ENCODE results near the gene PLEKHA5.
"Not testable (repeated sequence)": the region's sequence is repeated elsewhere in the genome, so short reads cannot be mapped to it uniquely, and the experiment has no call there.

PLEKHA5 gene, protein sequence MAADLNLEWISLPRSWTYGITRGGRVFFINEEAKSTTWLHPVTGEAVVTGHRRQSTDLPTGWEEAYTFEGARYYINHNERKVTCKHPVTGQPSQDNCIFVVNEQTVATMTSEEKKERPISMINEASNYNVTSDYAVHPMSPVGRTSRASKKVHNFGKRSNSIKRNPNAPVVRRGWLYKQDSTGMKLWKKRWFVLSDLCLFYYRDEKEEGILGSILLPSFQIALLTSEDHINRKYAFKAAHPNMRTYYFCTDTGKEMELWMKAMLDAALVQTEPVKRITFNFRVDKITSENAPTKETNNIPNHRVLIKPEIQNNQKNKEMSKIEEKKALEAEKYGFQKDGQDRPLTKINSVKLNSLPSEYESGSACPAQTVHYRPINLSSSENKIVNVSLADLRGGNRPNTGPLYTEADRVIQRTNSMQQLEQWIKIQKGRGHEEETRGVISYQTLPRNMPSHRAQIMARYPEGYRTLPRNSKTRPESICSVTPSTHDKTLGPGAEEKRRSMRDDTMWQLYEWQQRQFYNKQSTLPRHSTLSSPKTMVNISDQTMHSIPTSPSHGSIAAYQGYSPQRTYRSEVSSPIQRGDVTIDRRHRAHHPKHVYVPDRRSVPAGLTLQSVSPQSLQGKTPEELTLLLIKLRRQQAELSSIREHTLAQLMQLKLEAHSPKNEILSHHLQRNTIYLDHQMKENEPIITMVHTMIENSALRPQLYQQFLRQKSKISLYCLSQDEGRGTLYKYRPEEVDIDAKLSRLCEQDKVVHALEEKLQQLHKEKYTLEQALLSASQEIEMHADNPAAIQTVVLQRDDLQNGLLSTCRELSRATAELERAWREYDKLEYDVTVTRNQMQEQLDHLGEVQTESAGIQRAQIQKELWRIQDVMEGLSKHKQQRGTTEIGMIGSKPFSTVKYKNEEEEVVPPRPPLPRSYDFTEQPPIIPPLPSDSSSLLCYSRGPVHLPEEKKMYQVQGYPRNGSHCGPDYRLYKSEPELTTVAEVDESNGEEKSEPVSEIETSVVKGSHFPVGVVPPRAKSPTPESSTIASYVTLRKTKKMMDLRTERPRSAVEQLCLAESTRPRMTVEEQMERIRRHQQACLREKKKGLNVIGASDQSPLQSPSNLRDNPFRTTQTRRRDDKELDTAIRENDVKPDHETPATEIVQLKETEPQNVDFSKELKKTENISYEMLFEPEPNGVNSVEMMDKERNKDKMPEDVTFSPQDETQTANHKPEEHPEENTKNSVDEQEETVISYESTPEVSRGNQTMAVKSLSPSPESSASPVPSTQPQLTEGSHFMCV

DNA sequence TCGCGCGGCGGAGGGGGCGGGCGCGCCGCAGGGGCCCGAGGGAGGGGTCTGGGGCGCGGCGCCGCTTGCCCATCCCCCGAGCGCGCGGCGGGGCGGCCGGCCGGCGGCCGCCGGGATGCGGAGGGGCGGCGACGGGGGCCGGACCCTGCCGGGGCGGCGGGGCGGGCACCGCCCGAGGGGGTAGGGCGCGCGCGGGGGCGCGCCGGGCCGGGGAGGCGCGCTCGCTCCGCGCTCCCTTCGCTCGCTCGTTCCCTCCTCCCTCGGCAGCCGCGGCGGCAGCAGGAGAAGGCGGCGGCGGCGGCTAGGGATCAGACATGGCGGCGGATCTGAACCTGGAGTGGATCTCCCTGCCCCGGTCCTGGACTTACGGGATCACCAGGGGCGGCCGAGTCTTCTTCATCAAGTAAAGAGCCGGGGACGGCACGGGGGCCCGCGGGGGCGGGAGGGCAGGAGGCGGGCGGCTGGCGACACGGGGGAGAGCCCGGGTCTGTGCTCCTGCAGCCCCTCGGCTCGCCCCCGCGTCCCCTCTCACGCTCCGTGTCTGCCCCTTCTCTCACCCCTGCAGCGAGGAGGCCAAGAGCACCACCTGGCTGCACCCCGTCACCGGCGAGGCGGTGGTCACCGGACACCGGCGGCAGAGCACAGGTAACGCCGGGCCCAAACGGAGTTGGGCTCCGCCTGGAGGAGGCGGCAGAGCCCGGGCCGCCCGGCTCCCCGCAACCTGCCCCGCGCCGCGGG is at the start of gene PLEKHA5:
Gene PLEKHA5, plus strand, starts transcription at position 248 of the 738 bp plus-strand sequence. Its CDS starts 67 bp downstream, at position 315.
- peak; percentile 72 for DNase-seq

DNA sequence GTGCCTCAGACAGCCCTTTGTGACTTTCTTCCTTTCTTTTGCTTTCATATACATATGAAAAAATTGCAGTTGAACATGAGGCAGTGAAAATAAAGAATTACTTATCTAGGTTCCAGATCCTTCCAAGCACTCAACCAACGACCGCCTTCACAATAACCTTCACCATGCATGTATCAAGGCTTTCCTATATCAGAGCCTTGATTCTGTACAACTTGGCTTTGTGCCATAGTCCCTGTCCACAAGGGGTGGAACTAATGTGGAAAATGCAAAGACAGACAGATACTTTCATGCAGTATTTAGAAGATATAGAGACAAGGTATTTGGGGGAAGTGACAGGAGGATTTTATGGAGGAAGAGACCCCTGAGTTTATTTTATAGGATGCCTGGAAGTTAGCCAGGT is 48.6 kb upstream of the PLEKHA5 start:
- no peak for DNase-seq

DNA sequence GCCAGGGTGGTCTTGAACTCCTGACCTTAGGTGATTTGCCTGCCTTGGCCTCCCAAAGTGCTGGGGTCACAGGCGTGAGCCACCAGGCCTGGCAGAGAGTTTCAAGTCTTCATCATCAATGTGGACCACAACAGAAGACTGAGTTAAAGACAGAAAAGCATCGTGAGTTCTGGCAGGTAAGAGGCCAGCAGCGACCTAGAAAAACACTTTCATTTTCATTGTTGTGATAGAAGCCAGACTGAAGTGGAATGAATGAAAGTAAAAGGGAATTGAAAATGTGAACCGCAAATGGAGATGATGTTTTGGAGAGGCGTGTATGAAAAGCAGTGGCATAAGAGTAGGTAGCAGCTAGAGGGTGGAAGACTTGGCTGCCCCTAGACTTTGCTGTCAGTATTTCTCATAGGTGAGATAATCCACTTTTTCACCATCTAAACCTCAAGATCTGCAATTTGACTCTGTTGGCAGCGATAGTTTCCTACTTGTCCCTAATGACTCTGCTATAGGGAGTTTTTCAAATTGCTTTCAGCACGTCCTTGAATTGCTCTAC is 47.1 kb upstream of the PLEKHA5 start:
- no peak for DNase-seq

DNA sequence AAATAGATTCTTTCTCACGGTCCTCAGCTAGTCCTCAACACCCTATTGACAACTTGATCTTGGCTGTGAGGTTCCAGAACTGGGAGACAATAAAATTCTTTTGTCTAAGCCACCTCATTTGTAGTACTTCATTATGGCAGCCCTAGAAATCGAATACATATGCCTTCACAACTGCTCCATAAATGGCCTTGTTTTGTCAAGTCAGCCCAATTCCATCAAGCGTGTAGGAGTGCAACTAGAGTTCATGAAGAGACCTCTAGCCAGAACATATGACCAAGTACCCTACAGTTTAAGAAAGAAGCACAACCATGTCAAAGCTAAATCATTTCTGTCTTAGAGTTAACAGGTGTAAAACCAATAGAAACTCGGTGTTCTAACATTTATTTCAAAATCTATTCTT is 45.0 kb upstream of the PLEKHA5 start:
- DNase-seq: no peak

DNA sequence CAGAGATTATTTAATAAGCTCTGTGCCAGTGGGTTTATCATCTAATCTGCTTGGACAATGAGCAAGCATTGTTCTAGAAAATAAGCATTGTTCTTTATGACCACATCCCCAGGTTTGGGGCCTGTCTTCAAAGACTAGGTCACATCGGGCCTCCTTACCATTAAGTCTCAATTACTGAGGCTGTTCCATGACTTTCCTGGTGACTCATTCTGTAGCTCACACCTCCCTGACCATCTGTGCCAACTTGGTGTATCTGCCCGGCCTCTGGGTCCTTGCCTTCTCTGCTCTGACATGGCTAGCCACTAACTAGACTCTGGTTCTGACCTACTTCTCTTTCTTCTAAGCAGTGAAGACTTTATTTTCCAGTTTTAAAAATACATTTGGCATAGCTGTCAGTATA is 44.4 kb upstream of the PLEKHA5 start:
- peak; percentile 8 for DNase-seq

DNA sequence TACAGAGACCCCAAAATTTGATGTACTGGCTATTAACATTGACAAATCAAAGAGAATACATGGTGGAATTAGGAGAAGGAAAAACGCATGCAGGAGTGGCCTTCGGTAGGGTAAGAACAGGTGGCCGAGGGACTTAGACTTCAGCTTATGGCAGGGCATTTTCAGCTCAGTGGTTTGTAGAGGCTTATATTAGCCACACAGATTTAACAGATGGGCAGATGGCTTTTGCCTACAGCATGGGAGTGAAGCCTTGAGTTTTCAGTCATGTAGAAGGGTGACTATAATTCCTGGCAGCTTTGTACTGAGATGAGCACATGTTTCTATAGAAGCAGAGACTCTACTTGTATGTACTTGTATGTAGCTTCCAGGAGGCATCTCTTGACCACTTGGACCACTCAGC is 40.9 kb upstream of the PLEKHA5 start:
- DNase-seq: no peak

DNA sequence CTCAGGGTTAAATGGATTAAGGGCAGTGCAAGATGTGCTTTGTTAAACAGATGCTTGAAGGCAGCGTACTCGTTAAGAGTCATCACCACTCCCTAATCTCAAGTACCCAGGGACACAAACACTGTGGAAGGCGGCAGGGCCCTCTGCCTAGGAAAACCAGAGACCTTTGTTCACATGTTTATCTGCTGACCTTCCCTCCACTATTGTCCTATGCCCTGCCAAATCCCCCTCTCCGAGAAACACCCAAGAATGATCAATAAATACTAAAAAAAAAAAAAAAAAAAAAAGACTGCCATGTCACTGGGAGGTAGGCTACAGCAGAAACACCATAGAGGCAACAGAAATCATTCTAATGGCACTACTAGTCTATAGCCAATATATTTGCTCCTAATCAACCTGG is 37.1 kb upstream of the PLEKHA5 start:
- not testable (repeated sequence) for DNase-seq

DNA sequence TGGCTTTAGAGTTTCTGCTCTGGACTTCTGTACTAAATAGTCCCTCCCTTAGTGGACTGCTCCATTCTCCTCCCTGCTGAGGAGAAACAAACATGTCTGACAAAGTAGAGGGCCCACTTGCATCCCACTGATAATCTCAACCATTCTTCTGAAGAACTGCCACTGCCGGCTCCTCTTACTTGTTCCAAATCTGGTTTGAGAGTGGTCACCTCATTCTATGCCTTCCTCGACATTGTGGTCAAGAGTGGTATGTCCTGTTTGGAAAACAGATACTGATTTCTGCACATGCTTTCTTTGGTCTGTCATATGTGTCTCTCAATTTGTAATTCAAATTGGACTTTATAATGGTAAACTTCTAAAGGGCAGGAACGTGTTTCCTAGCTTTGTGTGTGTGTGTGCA is 36.3 kb upstream of the PLEKHA5 start:
- peak; percentile 22 for DNase-seq

DNA sequence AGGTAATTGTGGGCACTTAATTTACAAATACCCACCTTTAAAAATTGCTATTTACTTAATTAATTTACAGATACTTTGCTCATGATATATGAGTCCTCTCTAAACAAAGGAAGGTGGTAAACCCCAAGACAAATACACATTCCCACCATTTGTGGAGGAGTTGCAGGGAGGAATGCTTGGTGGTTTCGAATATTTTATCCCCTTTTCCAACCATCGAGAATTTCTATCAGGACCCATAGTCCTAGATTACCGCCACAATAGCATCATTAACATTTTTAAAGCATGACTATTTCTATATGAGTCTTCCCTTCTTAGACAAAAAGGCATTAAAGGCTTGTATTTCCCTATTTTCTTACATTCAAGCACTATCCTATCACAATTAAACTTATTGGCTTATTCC is 34.2 kb upstream of the PLEKHA5 start:
- no peak for DNase-seq

DNA sequence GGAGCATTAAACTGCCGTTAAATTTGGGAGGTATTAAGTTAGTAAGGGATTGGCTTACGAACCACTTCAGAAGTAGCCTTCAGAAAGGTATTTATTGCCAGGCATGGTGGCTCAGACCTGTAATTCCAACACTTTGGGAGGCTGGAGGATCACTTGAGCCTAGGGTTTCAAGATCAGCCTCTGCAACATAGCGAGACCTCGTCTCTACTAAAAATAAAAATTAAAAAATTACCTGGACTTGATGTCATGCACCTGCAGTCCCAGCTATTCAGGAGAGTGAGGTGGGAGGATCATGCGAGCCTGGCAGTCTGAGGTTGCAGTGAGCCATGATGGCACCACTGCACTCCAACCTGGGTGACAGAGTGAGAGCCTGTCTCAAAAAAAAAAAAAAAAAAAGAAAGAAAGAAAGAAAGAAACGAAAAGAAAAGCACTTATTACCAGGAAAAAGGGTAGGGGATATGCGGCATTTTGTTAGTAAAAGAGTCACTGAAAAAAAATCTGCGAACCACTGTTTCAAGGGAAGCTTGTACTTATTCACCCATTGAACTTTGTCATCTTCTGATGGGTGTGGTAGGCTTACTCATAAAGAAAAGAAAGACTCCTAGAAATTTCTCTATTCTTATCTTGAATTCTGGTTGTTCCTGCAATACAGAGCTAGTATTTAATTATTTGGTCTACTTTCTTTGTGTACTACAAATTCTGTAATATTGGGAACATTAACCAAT is 33.6 kb upstream of the PLEKHA5 start:
- DNase-seq: peak; percentile 18

DNA sequence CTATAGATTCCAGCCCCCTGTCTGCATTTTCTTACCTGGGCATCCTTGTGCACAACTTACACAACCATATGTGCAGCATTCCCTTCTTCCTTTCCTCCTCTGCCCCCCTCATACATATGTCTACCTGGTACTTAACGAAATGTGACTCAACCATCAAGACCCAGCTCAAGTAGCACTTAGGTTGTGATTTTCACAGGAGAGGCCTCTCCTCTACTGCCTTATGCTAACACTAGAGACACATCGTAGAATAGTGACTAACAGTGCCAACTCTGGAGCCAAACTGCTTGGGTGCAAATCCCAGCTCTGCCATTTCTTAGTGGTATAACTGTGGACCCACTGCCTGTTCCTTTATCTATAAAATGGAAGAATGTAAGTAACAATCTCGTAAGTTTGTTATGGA is 24.1 kb upstream of the PLEKHA5 start:
- DNase-seq: no peak

DNA sequence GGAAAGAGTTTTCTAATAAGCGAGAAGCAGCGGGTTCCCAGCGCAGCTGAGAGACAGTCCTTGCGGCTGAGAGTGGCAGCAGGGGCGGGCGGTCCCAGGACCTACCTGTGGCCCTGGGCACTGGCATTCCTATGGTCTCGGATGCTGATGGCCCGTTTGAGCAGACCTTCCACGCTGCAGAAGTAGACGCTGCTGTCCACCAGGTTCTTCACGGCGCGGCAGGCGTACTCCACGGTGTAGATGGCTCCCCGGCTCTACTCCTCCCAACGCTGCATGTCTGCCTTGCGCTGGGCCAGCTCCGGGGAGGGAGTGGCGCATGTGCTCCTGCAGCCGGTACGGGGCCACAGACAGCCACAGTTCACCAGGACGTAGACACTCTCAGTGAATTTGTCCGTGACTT is 21.8 kb upstream of the PLEKHA5 start:
- DNase-seq: no peak

DNA sequence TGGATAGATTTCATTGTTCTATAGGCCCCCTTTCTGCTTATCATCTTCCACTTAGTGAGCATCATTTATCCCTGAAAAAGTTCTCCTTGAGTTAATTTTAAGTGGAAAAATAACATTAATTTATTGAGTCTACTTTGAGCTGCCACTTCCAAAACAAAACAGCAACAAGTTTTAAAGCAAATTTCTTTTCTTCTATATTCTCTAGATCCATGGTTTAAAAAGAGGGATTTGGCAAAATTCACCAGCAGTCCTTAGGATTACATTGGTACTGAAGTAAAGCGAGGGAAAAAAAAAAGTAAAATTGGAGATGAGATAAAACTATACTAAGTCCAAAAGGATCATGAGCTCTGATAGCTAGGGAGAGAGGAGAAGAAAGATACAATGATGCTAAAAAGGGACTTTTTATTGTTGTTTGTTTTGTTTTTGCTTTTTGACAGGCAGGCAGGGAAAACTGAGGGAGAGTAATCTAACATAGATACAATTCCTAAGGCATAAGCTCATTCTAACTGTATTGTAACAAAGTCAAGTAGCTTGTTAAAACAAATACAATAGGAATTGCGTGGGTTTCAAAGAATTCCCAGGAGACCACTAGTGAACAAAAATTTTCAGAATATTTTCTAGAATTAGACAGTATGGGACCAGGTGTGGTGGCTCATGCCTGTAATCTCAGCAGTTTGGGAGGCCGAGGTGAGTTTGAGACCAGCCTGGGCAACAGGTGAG is 19.2 kb upstream of the PLEKHA5 start:
- DNase-seq: no peak

DNA sequence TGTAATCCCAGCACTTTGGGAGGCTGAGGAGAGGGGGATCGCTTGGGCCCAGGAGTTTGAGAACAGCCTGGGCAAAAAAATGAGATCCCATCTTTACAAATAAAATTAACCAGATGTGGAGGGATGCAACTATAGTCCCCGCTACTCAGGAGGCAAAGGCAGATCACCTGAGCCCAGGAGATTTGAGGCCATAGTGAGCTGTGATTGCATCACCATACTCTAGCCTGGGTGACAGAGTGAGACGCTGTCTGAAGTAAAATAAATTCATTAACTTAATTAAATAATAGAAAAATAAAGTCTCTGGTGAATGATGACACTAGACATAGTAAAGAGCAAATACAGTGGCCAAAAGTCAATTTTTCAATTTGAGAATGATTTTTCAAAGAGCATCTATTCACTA is 16.1 kb upstream of the PLEKHA5 start:
- no peak for DNase-seq

DNA sequence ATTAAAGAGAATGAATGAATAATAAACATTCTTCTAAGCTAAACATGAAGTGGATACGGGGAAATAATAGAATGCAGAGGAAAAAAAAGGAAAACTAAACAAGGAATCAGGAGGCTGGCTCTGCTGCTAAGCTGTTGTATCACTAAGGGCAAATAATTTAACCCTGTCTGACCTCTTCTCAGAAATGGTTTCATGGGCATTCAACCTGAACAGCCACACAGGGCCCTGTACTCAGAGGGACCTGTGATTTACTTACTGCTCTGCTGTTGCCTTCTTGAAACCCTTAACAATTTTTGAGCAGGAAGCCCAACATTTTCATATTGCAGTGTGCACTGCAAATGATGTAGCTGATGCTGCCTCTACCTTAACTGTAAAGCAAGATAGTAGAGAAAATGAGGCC is 14.2 kb upstream of the PLEKHA5 start:
- DNase-seq: no peak

DNA sequence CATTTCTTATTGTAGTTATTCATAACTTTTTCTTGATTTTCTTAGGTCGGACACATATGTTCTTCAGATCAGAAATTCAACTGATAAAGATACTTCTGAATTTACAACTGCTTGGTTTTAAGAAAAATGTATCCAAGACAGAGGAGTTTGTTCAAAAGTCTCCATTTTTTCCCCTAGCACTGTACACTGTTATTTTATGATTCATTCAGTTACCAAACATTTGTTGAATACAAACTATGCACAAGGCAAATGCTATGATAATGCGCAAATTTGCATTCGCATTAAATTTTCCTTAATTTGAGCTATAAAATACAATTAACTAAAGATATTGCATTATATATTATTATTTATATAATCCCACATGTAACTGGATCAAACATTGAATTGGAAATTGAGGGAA is 10.1 kb upstream of the PLEKHA5 start:
- no peak for DNase-seq

DNA sequence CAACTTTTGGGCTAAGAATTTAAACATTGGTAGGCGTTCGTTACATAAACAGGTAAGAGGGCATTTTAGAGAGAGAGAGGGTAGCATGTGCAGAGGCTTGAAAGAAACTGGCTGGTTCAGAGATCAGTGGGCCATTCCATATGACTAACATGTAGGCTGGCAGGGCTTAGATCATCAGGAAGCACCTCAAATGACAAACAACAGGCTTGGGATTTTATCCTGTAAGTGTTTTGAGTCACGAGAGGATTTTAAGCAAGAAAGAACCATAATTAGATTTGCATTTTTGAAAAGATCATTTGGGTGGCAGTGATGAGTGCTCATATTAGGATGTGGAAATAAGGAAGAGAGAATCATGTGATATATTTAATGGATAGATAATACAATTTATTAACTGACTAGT is 8.7 kb upstream of the PLEKHA5 start:
- peak; percentile 38 for DNase-seq

DNA sequence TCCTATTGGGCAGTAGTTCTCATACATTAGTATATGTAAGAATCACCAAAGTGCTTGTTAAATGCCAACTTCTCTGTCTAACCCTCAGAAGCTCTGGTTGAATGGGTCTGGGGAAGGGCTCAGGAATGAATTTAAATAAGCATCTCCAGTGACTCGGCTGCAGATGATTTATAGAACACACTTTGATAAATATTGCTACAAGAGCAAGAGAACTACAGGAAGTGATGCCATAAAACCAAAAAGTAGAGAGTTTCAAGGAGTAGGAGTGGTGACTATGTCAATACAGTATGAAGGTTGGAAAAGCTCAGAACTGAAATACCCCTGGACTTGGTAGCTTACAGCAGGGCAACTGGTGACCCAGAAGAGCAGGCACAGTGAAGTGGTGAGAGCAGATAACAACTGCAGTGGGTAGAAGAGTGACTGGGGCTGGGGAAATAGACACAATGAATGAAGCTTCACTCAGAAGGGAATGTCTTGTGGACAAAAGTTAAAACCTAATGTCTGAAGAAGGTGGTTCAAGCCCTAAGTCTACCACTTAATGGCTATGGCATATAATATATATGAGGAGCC is 8.0 kb upstream of the PLEKHA5 start:
- peak; percentile 13 for DNase-seq

DNA sequence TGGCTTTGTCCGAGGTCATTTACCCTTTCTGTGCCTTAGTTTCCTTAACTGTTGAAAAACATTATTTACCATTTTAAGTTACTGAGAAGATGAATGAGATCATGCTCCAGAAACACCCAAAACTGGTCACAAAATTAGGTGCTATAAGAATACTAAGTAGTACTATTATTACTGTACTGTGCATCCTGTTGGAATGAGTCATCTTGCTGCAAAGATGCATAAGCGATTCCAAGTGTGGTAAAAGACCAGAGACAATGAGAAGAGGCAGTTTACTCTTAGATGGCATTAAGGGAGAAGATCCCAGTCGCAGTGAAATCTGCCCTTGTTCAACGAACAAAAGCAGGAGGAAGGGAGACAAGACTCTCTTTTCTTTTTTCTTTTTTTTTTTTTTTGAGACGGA is 4.2 kb upstream of the PLEKHA5 start:
- peak; percentile 48 for DNase-seq

DNA sequence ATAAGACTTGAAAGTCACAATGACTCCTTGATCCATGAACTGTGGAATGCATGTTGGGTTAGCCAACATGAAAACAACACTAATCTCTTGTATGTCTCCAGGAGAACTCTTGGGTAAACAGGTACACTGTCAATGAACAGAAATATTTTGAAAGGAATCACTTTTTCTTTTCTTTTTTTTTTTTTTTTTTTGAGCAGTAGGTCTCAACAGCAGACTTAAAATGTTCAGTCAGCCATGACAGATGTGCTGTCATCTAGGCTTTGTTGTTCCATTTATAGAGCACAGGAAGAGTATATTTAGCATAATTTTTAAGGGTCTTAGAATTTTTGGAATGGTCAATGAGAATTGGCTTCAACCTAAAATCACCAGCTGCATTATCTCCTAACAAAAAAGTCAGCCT is 2.3 kb upstream of the PLEKHA5 start:
- DNase-seq: no peak
